OCI-LY3 (cell line): ENCODE results near the gene GTSF1L.

Experiments
- CTCF ChIP-seq: fragments of 200-600, 300-600 bp; sonication (generic); IDR thresholded peaks from 2 replicates; pipeline ENCODE4 v1.5.1; 2014; ENCODE audit warnings: antibody characterized with exemption, low read length, low read depth
- EZH2phosphoT487 ChIP-seq: fragments of 200-600 bp; shearing (Covaris generic); IDR thresholded peaks from 2 replicates; pipeline ENCODE4 v1.6.1; 2018; ENCODE audit warnings: antibody characterized with exemption, mixed run types, low read depth

- TF ChIP-seq CTCF = no peak
- no peak for TF ChIP-seq EZH2phosphoT487
These were observed at the start of gene GTSF1L for GRCh38 chr20:43726811-43727338.
